Glutamatergic neuron (in vitro differentiated cells): Measurements from ENCODE around the gene MTAP. TPM values are rescaled to one million over a fixed set of nuclear protein-coding genes. Genes with fewer than 3 reads are reported as not detected.

ENCODE experiments used
- DNase-seq: peaks from one replicate; pipeline ENCODE4 v3.0.0; 2022
- H3K27ac Mint-ChIP-seq: one replicate; pipeline ENCODE4 v1.8.0; 2020; ENCODE audit warnings: mild to moderate bottlenecking, mixed read lengths, inconsistent platforms; ENCODE audit not compliant: unreplicated experiment
- H3K27me3 Mint-ChIP-seq: one replicate; pipeline ENCODE4 v1.8.0; 2020; ENCODE audit warnings: mild to moderate bottlenecking, moderate library complexity, mixed read lengths, inconsistent platforms; ENCODE audit not compliant: unreplicated experiment
- H3K36me3 Mint-ChIP-seq: one replicate; pipeline ENCODE4 v1.8.0; 2020; ENCODE audit warnings: mild to moderate bottlenecking, mixed read lengths, inconsistent platforms; ENCODE audit not compliant: unreplicated experiment
- H3K4me1 Mint-ChIP-seq: one replicate; pipeline ENCODE4 v1.8.0; 2020; ENCODE audit warnings: mild to moderate bottlenecking, low read depth, mixed read lengths, inconsistent platforms; ENCODE audit not compliant: unreplicated experiment
- H3K4me3 Mint-ChIP-seq: one replicate; pipeline ENCODE4 v1.8.0; 2020; ENCODE audit warnings: mild to moderate bottlenecking, mixed read lengths, inconsistent platforms; ENCODE audit not compliant: unreplicated experiment
- H3K9me3 Mint-ChIP-seq: one replicate; pipeline ENCODE4 v1.8.0; 2020; ENCODE audit warnings: mild to moderate bottlenecking, moderate library complexity, mixed read lengths, inconsistent platforms; ENCODE audit not compliant: unreplicated experiment
- total RNA-seq: library from RNA; stranded (reverse); fragmentation: NEBNext Ultra II Directional; extraction: Animal tissue kit (Norgen Biotek cat#: 25700); gene quantifications from one replicate; pipeline ENCODE4 v1.2.1, GENCODE V29; 2021; ENCODE audit not compliant: unreplicated experiment
- TF ChIP-seq, protein P1 (sequence below): fragments of 200-600 bp; sonication (generic); IDR thresholded peaks from one replicate; pipeline ENCODE4 v1.5.0; 2021; ENCODE audit not compliant: partially characterized antibody, unreplicated experiment

Gene MTAP
- total RNA-seq, 1 donor from 2014 or later, result 48.1 TPM

DNA sequence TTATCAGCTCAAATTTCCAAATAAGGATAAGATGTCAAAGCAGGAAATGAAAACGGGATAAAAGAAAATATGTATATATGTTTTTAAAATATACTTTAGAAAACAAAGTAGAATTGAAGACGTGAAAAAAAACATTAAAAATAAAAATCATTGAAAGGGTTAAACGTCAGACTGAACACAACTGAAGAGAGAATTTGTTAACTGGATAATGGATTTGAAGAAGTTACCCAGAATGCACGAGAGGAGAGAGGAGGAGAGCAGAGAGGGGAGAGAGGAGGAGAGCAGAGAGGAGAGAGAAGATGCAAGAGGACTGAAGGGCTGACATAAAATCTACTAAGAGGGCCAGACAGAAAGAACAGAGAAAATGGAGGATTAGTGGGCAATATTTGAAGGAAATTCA lies 103.8 kb downstream of the MTAP start:
- H3K36me3 Mint-ChIP-seq, result peaks cover 29% of the 10 kb centered on the region
- H3K27me3 Mint-ChIP-seq, result no peaks in the 10 kb centered on the region
- H3K4me1 Mint-ChIP-seq, result peaks cover 16% of the 10 kb centered on the region
- no peak overlapping the region for H3K4me3 Mint-ChIP-seq
- H3K27ac Mint-ChIP-seq, result no peak overlapping the region
- DNase-seq, result no peak
- TF ChIP-seq, protein P1, sequence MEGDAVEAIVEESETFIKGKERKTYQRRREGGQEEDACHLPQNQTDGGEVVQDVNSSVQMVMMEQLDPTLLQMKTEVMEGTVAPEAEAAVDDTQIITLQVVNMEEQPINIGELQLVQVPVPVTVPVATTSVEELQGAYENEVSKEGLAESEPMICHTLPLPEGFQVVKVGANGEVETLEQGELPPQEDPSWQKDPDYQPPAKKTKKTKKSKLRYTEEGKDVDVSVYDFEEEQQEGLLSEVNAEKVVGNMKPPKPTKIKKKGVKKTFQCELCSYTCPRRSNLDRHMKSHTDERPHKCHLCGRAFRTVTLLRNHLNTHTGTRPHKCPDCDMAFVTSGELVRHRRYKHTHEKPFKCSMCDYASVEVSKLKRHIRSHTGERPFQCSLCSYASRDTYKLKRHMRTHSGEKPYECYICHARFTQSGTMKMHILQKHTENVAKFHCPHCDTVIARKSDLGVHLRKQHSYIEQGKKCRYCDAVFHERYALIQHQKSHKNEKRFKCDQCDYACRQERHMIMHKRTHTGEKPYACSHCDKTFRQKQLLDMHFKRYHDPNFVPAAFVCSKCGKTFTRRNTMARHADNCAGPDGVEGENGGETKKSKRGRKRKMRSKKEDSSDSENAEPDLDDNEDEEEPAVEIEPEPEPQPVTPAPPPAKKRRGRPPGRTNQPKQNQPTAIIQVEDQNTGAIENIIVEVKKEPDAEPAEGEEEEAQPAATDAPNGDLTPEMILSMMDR, result no peak
- H3K9me3 Mint-ChIP-seq, result peaks cover 3% of the 10 kb centered on the region

DNA sequence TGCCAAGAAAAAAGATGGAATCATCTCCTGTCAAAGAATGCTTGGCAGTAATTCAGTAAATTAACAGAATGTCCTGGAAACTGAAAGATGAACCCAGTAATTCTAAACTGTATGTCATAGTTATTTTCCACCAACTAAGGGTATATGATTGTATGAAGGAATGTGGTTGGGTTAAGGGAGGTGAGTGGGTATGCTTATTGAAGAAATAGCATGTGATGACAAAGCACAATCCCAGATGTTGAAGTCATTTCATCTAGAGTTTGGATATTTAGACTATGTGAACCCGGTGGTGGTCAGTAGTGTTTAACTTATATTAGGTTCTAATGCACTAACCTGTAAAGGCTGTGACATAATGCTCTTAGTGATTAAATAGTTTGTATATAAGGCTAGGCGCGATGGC lies 104.4 kb downstream of the MTAP start:
- peaks cover 16% of the 10 kb centered on the region for H3K4me1 Mint-ChIP-seq
- no peaks in the 10 kb centered on the region for H3K27me3 Mint-ChIP-seq
- peaks cover 35% of the 10 kb centered on the region for H3K36me3 Mint-ChIP-seq
- H3K9me3 Mint-ChIP-seq, result peaks cover 5% of the 10 kb centered on the region
- H3K4me3 Mint-ChIP-seq, result no peak overlapping the region
- H3K27ac Mint-ChIP-seq, result no peak overlapping the region
- TF ChIP-seq, protein P1, result no peak
- DNase-seq, result no peak

DNA sequence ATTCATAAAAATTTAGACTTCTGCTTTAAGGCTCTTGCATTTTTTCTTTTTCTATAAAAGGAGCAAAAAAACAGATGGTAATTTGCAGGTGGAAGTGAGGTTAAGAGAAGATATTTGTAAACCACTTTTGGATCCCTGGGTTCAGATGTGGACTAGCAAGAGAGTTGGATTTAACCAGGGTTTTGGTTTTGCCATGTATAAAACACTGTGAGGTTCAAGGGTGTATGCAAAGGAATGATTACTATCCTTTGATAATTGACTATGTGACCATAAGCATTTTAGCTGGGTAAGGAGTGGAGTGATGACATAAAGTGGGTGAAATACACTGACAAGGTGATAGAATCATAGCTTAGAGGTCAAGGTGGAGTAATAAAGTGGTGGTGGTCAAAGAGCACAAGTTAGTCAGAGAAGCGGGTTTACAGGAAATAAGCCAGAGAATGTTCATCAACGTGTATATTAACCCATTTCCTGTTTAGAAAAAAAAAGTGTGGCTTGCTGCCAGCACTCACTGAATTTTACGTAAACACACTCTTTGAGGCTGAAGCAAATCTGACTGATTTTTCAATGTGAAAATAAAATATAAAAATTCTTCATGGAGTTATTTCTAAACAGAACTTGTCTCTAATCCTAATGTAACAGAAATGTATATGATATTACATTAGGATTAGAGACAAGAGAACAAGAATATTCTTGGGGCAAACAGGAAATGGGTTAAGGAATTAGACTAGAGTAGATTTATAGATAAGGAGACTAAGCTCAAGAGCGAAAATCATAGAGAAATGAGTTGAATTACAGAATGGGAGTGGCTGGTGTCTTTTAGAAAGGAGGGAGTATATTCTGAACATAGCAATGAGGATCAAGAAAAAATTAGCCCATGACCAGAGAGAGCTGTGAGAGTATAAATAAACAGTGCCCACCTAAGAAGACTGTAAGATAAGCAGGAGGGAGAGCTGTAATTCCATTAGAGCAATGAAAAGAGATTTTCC lies 117.2 kb downstream of the MTAP start:
- H3K9me3 Mint-ChIP-seq, result no peaks in the 10 kb centered on the region
- no peaks in the 10 kb centered on the region for H3K36me3 Mint-ChIP-seq
- TF ChIP-seq, protein P1, result no peak
- no peaks in the 10 kb centered on the region for H3K4me1 Mint-ChIP-seq
- H3K4me3 Mint-ChIP-seq, result no peak overlapping the region
- DNase-seq, result no peak
- no peak overlapping the region for H3K27ac Mint-ChIP-seq
- no peaks in the 10 kb centered on the region for H3K27me3 Mint-ChIP-seq

DNA sequence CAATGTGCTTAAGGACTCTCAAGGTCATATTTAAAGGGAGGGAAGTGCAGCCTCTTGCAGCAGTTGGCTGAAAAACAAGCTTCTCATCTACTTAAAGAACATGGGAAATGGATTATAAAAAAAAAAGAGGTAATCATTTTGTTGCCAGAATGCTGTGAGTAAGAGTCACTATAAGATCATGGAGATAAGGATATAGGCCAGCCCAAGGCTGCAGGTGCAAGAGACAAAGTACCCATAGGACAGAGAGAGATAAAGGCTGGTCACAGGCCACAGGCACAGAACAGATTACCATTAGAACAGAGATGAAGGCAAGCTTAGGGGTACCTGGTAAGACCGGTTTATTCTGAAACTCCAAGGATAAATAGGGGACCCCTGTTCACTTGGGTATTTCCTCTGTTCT lies 121.3 kb downstream of the MTAP start:
- Mint-ChIP-seq H3K9me3 (no peaks in the 10 kb centered on the region), H3K27ac (no peak overlapping the region), H3K4me1 (no peaks in the 10 kb centered on the region), H3K4me3 (no peak overlapping the region), H3K36me3 (no peaks in the 10 kb centered on the region), H3K27me3 (no peaks in the 10 kb centered on the region)
- DNase-seq, result no peak
- TF ChIP-seq, protein P1, result no peak

DNA sequence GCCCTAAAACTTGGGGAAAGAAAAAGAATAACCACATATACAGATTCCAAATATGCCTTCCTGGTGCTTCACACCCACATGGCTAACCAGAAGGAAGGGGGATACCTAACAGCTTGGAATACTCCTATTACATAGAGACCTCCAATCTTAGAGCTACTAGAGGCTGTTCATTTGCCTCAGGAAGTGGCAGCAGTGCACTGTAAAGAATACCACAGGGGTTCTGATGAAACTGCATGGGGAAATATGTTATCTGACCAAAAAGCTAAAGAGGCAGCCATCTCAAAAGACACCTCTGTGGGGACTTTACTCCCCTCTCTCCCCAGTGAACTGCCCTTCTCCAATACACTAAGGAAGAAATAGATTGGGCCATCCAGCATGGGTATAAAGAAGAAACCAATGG lies 125.3 kb downstream of the MTAP start:
- TF ChIP-seq, protein P1, result no peak
- H3K4me3 Mint-ChIP-seq, result no peak overlapping the region
- no peak overlapping the region for H3K27ac Mint-ChIP-seq
- no peaks in the 10 kb centered on the region for H3K27me3 Mint-ChIP-seq
- no peaks in the 10 kb centered on the region for H3K4me1 Mint-ChIP-seq
- no peaks in the 10 kb centered on the region for H3K9me3 Mint-ChIP-seq
- no peak for DNase-seq
- H3K36me3 Mint-ChIP-seq, result no peaks in the 10 kb centered on the region
